Sigmoid colon (tissue), 7 donors: Measurements from ENCODE around the gene CXCL5. TPM values are rescaled to one million over a fixed set of nuclear protein-coding genes. Genes with fewer than 3 reads are reported as not detected.

Experiments used
- DNase-seq: peaks from one replicate; pipeline ENCODE4 v3.0.0-alpha.2; 2019
- H3K27ac ChIP-seq, 4 donors: fragments of 200-600 bp; sonication (generic); one replicate each; pipeline ENCODE4 v1.5.1; 2016 to 2019; ENCODE audit warnings: mild to moderate bottlenecking in 1 of 4
- H3K27me3 ChIP-seq, 3 donors: fragments of 200-600 bp; sonication (generic); one replicate each; pipeline ENCODE4 v1.5.1; 2019; ENCODE audit warnings: mild to moderate bottlenecking in 1 of 3
- H3K36me3 ChIP-seq, 4 donors: fragments of 200-600 bp; sonication (generic); one replicate each; pipeline ENCODE4 v1.5.1; 2016 to 2019
- H3K4me1 ChIP-seq, 4 donors: fragments of 200-600 bp; sonication (generic); one replicate each; pipeline ENCODE4 v1.5.1; 2017 to 2019
- H3K4me3 ChIP-seq, 4 donors: fragments of 200-600 bp; sonication (generic); one replicate each; pipeline ENCODE4 v1.5.1; 2017 to 2019; ENCODE audit warnings: mild to moderate bottlenecking in 2 of 4, moderate library complexity in 1 of 4
- H3K9me3 ChIP-seq, 4 donors: fragments of 200-600 bp in 3 of 4; sonication (generic) in 3 of 4; one replicate each; pipeline versions ENCODE4 v1.5.1 to v1.6.1; 2013 to 2019
- EP300 ChIP-seq, 4 donors: sonication (generic); formaldehyde crosslinking; IDR thresholded peaks; one replicate each; pipeline ENCODE4 v1.6.1; 2017; ENCODE audit warnings: antibody characterized with exemption in 4 of 4
- POLR2A ChIP-seq, 2 donors: fragments of 450-650 bp; IDR thresholded peaks; one replicate each; pipeline ENCODE4 v1.6.1; 2016; ENCODE audit warnings: antibody characterized with exemption in 2 of 2, mild to moderate bottlenecking in 2 of 2, moderate library complexity in 2 of 2
- POLR2AphosphoS5 ChIP-seq, 4 donors: sonication (generic); formaldehyde crosslinking; IDR thresholded peaks; one replicate each; pipeline ENCODE4 v1.6.1; 2017; ENCODE audit warnings: antibody characterized with exemption in 4 of 4
- WGBS, 2 donors: extraction: QIAGEN DNeasy Blood & Tissue Kit; methylation state at CpG; one replicate each; pipeline ENCODE4 v1.1.7; 2013; 5-methylcytosine and 5-hydroxymethylcytosine counted together
- intact Hi-C: fragments of 100-400 bp; cut with DNase I; formaldehyde crosslinking; loops from one replicate; pipeline ENCODE4 v1.15.1; 2023
- polyA plus RNA-seq, 3 donors: library from polyadenylated mRNA; stranded (reverse); fragments of 200-250 nt; gene quantifications; one replicate each; pipeline ENCODE4 v1.2.3, GENCODE V29; 2013
- total RNA-seq, 4 donors: library from RNA; depleted of rRNA; stranded (reverse); fragments of >200 nt; gene quantifications; one replicate each; pipeline ENCODE4 v1.1.0, GENCODE V29; 2016
- TF ChIP-seq, protein P1 (sequence below), 4 experiments: fragments of 450-650 bp in 3 of 4; fragments of 200-600 bp in 1 of 4; IDR thresholded peaks; one replicate each; pipeline ENCODE4 v1.5.1; 2016 to 2019; ENCODE audit warnings: antibody characterized with exemption in 4 of 4, mild to moderate bottlenecking in 3 of 4, moderate library complexity in 2 of 4
- donor health status: healthy with polysubstance abuse.
- donor health status: Bipolar disorder and iron deficiency.
- donor health status: healthy.

The CXCL5 gene
- total and polyA plus RNA-seq, 7 donors: 0.83 to 0.92 TPM; not detected in 5

GRCh38 chr4:74031576-74031975 is 33.1 kb upstream of the CXCL5 start:
- no peak for TF ChIP-seq POLR2AphosphoS5 (IDR thresholded peaks at IDR 0.05)
- TF ChIP-seq POLR2A (IDR thresholded peaks at IDR 0.05): no peak
- no peak for TF ChIP-seq EP300 (IDR thresholded peaks at IDR 0.05)
- TF ChIP-seq, protein P1, sequence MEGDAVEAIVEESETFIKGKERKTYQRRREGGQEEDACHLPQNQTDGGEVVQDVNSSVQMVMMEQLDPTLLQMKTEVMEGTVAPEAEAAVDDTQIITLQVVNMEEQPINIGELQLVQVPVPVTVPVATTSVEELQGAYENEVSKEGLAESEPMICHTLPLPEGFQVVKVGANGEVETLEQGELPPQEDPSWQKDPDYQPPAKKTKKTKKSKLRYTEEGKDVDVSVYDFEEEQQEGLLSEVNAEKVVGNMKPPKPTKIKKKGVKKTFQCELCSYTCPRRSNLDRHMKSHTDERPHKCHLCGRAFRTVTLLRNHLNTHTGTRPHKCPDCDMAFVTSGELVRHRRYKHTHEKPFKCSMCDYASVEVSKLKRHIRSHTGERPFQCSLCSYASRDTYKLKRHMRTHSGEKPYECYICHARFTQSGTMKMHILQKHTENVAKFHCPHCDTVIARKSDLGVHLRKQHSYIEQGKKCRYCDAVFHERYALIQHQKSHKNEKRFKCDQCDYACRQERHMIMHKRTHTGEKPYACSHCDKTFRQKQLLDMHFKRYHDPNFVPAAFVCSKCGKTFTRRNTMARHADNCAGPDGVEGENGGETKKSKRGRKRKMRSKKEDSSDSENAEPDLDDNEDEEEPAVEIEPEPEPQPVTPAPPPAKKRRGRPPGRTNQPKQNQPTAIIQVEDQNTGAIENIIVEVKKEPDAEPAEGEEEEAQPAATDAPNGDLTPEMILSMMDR (IDR thresholded peaks at IDR 0.05): no peak
- no peak overlapping the region for H3K27ac ChIP-seq
- H3K4me1 ChIP-seq: no peaks in the 10 kb centered on the region
- intact Hi-C loops: loop anchor here (10.0 kb wide), 1 partner anchor 167 kb away; the partner anchor contains the start of gene CXCL1
- DNase-seq: no peak
- no peaks in the 10 kb centered on the region for H3K27me3 ChIP-seq
- no peaks in the 10 kb centered on the region for H3K36me3 ChIP-seq
- H3K9me3 ChIP-seq: no peaks in the 10 kb centered on the region
- H3K4me3 ChIP-seq: no peak overlapping the region

DNA sequence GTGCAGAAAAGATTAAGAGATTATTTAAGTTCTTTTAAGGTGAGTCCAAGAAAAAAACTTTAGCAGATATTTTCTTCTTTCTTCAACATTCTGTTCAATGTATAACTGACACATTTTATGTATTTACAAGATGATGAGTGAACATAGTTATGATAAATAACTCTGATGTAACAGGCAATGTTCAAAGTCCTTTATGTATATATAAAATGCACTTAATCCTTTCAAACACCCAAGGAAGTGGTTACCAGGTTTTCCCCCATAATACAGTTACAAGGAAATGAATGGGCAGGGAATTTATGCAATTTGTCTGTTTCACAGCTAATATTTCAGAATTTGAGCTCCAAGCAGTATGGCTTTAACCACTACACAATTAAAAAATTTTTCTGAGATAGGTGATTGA is 31.8 kb upstream of the CXCL5 start:
- no peak overlapping the region for H3K4me3 ChIP-seq
- no peaks in the 10 kb centered on the region for H3K9me3 ChIP-seq
- H3K4me1 ChIP-seq: no peaks in the 10 kb centered on the region
- H3K27me3 ChIP-seq: no peaks in the 10 kb centered on the region
- no peak for DNase-seq
- no peak overlapping the region for H3K27ac ChIP-seq
- intact Hi-C loops: loop anchor here (10.0 kb wide), 1 partner anchor 165 kb away; the partner anchor contains the start of gene CXCL1
- no peak for TF ChIP-seq POLR2A (IDR thresholded peaks at IDR 0.05)
- no peaks in the 10 kb centered on the region for H3K36me3 ChIP-seq

DNA sequence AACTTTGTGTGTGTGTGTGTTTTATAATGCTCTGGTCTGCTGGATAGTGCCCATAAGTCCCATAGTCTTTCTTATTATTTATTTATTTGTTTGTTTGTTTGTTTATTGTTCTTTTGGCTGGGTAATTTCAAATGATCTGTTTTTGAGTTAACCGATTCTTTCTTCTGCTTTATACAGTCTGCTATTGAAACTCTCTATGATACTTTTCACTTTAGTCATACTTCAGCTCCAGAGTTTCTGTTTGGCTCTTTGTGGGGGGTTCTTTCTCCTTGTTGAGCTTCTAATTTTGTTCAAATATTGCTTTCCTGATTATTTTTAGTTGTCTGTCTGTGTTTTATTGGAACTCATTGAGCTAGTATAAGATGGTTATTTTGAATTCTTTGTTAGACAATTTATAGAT is 30.0 kb upstream of the CXCL5 start:
- H3K4me3 ChIP-seq: no peak overlapping the region
- 43 to 50% methylated on average over 1 of the region's 1 CpG for WGBS, 2 donors
- no peak for DNase-seq
- no peaks in the 10 kb centered on the region for H3K27me3 ChIP-seq
- H3K27ac ChIP-seq: no peak overlapping the region
- no peaks in the 10 kb centered on the region for H3K36me3 ChIP-seq
- TF ChIP-seq POLR2AphosphoS5 (IDR thresholded peaks at IDR 0.05) (no peak), POLR2A (IDR thresholded peaks at IDR 0.05) (no peak), EP300 (IDR thresholded peaks at IDR 0.05) (no peak)
- TF ChIP-seq, protein P1 (IDR thresholded peaks at IDR 0.05): no peak
- intact Hi-C loops: no loop called here
- no peaks in the 10 kb centered on the region for H3K4me1 ChIP-seq
- H3K9me3 ChIP-seq: no peaks in the 10 kb centered on the region

GRCh38 chr4:74023709-74024108 is 25.2 kb upstream of the CXCL5 start:
- no peaks in the 10 kb centered on the region for H3K9me3 ChIP-seq

GRCh38 chr4:74021601-74022000 is 23.1 kb upstream of the CXCL5 start:
- Histone ChIP-seq H3K4me3 (no peak overlapping the region), H3K9me3 (no peaks in the 10 kb centered on the region), H3K4me1 (no peaks in the 10 kb centered on the region), H3K27me3 (no peaks in the 10 kb centered on the region), H3K36me3 (no peaks in the 10 kb centered on the region), H3K27ac (no peak overlapping the region)
- no peak for TF ChIP-seq POLR2A (IDR thresholded peaks at IDR 0.05)
- no peak for TF ChIP-seq POLR2AphosphoS5 (IDR thresholded peaks at IDR 0.05)
- TF ChIP-seq EP300 (IDR thresholded peaks at IDR 0.05): no peak
- TF ChIP-seq, protein P1 (IDR thresholded peaks at IDR 0.05): no peak
- 29 to 62% methylated on average over 2 of the region's 2 CpGs for WGBS, 2 donors
- DNase-seq: no peak
- intact Hi-C loops: no loop called here

More at GRCh38 chr4:74023709-74024108, 25.2 kb upstream of the CXCL5 start:
- H3K36me3 ChIP-seq: no peaks in the 10 kb centered on the region
- H3K4me1 ChIP-seq: no peaks in the 10 kb centered on the region
- TF ChIP-seq, protein P1 (IDR thresholded peaks at IDR 0.05): no peak
- no peak for TF ChIP-seq POLR2AphosphoS5 (IDR thresholded peaks at IDR 0.05)
- TF ChIP-seq POLR2A (IDR thresholded peaks at IDR 0.05): no peak
- TF ChIP-seq EP300 (IDR thresholded peaks at IDR 0.05): no peak
- no peak overlapping the region for H3K4me3 ChIP-seq
- WGBS, 2 donors: 18 to 81% methylated on average over 2 of the region's 2 CpGs
- DNase-seq: no peak
- intact Hi-C loops: no loop called here
- H3K27ac ChIP-seq: no peak overlapping the region
- no peaks in the 10 kb centered on the region for H3K27me3 ChIP-seq
